ENCODE results near the gene FAM13C.
"Not testable (repeated sequence)": the region's sequence is repeated elsewhere in the genome, so short reads cannot be mapped to it uniquely, and the experiment has no call there.

The FAM13C gene

DNA sequence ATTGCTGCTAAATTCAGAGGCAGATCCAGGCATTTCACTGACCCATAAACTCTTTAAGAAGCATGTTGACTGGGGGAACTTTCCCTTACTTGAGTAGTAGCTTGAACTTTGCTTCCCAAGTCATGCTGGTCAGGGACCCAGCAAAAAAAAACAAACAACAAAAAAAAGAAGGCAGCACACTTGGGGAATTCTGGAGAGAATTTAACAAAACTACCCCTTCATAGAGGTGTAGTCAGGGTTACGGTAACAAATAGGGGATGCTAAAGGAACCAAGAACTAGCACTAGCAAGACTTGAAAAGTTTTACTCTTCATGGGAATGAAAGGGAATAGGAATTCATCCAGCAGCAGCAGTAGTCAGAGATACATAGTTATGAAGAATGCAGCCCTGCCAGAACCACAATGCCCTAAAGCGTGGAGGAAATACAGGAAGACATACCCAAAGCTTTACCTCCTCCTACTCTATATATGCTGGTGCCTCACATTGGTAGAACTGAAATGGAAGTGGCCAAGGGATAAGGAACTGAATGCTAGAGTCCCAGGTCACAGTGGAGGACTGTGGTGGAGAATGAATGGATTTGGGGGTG lies 118.6 kb downstream of the FAM13C start:
- DNase-seq (ENCODE audit: low read depth, low spot score) = no peak
- no peak overlapping the region for H3K27ac ChIP-seq

DNA sequence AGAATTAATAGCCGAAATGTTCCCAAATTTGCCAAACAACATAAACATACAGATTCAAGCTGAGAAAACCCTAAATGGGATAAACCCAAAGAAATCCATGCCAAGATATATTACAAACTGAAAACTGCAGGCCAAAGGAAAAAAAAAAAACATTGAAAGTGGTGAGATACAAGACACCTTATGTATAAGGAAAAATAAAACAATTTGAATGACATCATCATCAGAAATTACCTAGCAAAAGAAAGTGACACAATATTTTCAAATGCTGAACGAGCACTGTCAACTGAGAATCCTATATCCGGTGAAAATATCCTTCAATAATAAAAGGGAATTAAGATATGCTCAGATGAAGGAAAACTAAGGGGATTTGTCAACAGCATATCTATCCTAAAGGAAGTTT lies 119.4 kb downstream of the FAM13C start:
- H3K27ac ChIP-seq = no peak overlapping the region
- no peak for DNase-seq (ENCODE audit: low read depth, low spot score)

DNA sequence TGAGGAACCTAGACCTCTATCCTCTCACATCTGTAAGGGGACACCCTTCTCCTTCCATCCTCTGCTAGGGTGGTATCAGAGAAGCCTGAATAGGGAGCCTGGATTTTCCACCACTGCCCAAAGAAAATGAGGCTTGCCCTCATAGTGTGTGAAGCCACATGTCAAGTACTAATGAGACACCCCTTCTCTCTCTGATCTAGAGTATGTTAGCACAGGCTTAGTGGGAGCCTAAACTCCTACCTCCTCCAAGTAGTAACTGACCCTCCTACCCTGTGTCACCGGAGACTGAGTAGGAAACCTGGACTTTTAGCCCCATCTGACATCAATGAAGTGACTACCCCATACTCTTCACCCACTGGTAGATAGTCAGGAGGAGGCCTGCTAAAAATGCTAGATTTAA lies 120.3 kb downstream of the FAM13C start:
- no peak overlapping the region for H3K27ac ChIP-seq
- no peak for DNase-seq (ENCODE audit: low read depth, low spot score)

DNA sequence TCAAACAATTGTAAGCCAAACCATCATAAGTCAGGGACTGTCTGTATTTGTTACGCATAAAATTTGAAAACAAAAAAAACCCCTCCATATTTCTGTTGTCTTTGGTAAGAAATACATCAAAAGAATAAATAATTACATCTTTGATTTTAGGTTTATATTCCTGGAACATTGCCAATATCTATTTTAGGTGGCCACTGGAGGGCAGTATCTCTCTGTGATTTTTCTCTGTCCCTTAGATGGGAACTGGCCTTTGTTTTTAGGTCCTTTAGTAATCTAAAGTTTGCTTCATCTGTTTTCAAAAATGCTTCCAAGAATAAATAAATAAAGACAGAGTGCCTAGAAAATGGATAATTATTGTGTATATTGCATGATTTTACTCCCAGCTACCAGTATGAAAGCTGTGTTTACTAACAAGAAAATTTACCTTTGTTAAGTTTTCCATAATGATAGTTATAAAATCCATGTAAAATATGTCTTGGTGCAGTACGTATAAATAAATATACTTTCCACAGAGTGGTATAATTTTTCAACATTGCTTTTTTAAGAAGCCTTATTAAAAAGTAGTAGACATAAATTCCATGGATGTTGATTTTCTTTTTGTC lies 121.7 kb downstream of the FAM13C start:
- no peak overlapping the region for H3K27ac ChIP-seq
- DNase-seq (ENCODE audit: low read depth, low spot score) = no peak

DNA sequence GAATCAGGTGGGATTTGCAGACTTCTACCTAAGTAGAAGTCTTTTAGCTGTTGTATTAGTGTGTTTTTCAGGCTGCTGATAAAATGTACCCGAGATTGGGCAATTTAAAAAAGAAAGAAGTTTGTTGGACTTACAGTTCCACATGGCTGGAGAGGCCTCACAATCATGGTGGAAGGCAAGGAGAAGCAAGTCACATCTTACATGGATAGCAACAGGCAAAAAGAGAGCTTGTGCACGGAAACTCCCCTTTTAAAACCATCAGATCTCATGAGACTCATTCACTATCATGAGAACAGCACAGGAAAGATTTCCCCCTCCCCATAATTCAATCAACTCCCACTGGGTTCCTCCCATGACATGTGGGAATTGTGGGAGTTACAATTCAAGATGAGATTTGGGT lies 123.2 kb downstream of the FAM13C start:
- not testable (repeated sequence) for H3K27ac ChIP-seq; DNase-seq (ENCODE audit: low read depth, low spot score)

GRCh38 chr10:59237775-59238174 lies 124.6 kb downstream of the FAM13C start:
- H3K27ac ChIP-seq = no peak overlapping the region
- DNase-seq (ENCODE audit: low read depth, low spot score) = no peak

DNA sequence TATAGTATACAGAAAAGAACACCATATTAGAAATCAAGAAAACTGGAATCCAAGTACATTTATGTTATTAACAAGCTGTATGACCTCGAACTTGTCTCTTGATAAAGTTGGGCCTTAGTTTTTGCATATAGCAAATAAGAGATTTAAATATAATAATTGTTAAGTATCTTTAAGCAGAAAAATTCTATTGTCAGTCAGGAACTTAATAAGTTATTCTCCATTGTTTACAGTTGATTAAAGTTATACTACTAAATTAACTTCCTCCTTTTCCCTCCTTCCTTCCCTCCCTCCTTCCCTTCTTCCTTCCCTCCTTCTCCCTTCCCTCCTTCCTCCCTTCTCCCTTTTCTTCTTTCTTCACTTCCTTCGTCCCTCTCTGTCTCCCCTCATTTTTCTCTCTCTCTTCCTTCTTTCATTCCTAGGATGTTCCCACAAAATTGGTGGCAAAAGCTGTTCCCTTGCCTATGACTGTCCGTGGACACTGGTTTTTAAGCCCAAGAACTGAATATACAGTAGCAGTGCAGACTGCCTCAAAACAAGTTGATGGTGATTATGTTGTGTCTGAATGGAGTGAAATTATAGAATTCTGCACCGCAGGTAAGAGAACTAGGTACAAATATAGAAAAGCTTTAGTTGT lies 126.2 kb downstream of the FAM13C start:
- no peak overlapping the region for H3K27ac ChIP-seq
- no peak for DNase-seq (ENCODE audit: low read depth, low spot score)

DNA sequence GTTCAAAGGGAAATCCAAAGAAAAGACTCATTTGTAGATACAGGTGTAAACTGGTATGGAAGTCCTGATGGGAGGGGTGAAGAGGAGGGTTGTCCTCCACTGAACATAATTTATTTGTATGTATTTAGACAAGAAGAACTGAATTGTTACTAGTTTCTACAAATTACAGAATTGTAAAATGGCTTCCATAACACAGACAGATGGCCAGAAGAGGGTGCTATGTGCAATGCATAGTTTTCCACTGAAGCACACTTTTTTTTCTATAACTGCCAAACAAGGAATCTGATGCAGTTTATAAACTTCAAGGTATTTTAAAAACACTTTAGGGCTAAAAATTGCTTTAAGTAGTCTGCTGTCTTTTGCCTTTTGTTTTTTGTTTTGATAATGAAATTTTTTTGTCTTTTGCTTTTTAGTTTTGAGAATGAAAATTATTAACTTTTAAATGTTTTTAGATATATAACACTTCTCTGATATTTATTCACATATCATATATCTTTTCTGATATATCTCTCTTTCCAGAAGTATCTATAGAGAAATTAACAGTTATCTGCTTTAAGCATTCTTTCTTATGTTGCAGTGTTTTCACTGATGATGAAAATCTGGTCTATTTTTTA lies 127.4 kb downstream of the FAM13C start:
- no peak overlapping the region for H3K27ac ChIP-seq
- DNase-seq (ENCODE audit: low read depth, low spot score) = no peak

DNA sequence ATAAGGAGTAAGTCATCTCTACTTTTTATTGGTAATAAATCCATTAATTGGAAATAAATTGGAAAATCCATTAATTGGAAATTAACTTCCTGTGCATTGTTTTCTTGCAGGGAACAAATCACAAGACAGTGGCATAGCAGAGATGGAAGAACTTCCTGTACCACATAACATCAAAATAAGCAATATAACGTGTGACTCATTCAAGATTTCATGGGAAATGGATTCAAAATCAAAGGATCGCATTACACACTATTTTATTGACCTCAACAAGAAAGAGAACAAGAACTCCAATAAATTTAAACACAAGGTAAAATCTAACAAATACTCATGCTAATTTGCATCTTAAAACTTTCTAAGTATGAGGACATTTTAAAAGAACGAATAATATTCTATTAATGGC lies 128.2 kb downstream of the FAM13C start:
- H3K27ac ChIP-seq = no peak overlapping the region
- no peak for DNase-seq (ENCODE audit: low read depth, low spot score)

- H3K27ac ChIP-seq = no peak overlapping the region
- no peak for DNase-seq (ENCODE audit: low read depth, low spot score)
These were observed 132.9 kb downstream of the FAM13C start for GRCh38 chr10:59229441-59229840.

- no peak overlapping the region for H3K27ac ChIP-seq
- no peak for DNase-seq (ENCODE audit: low read depth, low spot score)
These were observed 135.1 kb downstream of the FAM13C start for GRCh38 chr10:59227136-59227673.

DNA sequence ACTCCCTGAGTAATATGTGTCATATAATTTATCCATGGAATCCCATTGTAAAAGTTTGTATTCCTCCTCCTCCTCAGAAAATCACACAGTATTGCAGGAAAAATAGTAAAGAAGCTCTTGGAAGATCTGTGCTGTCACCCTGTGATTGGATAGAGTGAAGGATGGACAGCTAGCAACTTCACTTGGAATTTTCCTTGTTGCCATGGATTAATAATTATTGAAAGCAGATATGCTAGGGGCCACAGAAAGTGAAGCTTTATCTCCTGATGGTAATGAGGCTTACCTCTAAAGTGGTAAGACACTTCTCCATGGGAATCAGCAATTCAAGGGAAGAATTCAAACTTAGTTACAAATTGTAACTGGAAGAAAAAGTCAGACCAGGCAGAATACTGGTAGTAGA lies 137.1 kb downstream of the FAM13C start:
- H3K27ac ChIP-seq = no peak overlapping the region
- no peak for DNase-seq (ENCODE audit: low read depth, low spot score)

GRCh38 chr10:59223597-59223996 lies 138.8 kb downstream of the FAM13C start:
- not testable (repeated sequence) for H3K27ac ChIP-seq; DNase-seq (ENCODE audit: low read depth, low spot score)

DNA sequence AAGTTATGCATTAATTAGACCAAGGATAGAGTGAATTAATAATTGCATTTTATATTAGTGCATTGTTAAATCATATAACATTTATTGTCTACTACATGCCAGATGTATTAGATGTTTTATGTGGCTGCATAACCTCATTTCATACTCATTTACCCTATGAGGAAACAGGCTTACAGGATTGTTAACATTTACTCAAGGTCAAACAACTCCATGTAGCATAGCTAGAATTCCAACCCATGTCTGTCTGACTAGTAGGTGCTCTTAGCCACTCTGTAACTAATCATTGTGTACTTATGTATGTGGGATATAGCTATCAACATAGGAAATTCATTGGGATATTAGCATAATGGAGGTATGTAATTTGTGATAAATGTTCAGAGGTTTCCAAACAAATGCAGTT lies 139.6 kb downstream of the FAM13C start:
- no peak overlapping the region for H3K27ac ChIP-seq
- no peak for DNase-seq (ENCODE audit: low read depth, low spot score)

GRCh38 chr10:59216178-59216869 lies 146.0 kb downstream of the FAM13C start:
- no peak overlapping the region for H3K27ac ChIP-seq
- DNase-seq (ENCODE audit: low read depth, low spot score) = no peak

DNA sequence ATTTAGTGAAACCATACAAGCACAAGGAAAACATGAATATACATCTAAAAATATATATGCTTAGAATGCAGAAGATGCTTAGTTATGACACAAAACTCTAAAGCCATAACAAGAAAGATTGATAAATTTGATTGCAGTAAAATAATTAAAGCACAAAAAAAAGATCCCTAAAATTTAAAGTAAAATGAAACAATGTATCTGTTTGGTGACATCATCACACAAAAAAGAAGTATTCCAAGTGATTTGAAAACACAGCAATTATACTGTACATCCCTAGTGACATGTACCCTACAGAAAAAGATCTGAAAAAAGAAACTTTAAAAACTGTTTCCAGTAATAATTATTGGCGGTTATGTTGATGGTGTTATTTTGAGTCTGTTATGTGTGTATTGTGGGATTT lies 148.2 kb downstream of the FAM13C start:
- DNase-seq (ENCODE audit: low read depth, low spot score) = no peak
- no peak overlapping the region for H3K27ac ChIP-seq

DNA sequence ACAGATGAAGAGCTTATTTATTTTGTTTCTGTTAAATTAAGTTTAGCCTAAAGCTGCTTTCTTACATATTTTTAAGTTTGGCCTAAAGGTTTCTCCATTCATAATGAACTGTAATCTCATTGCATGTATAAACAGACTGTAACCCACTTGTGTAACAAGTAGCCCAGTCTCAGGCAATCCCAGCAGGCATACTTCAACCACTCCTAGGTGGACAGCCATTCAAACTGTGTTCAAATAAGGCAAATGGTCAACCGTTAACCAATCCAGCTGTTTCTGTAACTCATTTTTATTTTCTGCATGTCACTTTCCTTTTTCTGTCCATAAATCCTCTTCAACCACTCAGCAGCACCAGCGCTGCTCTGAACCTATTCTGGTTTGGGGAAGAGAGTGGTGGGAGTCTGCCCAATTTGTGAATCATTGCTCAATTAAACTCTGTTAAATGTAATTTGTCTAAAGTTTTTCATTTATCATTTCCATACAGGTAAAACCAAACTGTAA lies 150.0 kb downstream of the FAM13C start:
- no peak overlapping the region for H3K27ac ChIP-seq
- no peak for DNase-seq (ENCODE audit: low read depth, low spot score)

DNA sequence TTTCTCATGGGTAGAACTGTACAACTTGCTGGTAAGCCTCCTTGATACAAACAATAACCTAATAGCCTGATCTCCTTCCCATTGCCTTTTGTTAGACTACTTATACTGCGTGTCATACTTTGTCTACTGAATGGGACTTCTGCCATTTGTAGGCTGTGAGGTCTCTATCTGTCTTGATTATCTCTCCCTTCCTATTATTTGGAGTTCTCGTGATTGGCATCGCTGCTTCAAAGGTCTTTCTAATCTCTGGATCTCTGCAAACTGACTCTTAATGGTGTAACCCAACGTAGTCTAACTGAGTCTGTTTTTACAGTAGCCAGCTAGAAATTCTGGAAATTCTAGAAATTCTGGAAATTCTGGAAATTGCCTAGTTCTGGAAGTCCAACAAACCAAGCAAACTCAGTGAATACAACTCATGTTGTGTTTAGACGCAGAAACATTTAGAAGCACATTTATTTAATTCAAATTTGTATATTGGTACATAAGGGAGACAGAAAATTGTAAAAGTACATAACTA lies 156.1 kb downstream of the FAM13C start:
- H3K27ac ChIP-seq = no peak overlapping the region
- DNase-seq (ENCODE audit: low read depth, low spot score) = no peak
